Effector memory CD4-positive, alpha-beta T cell (primary cell): Measurements from ENCODE around the gene GRIA3.

Source experiments
- DNase-seq, 3 donors: peaks; one replicate each; pipeline ENCODE4 v3.0.0-alpha.2; 2020
- H3K27ac ChIP-seq: 2 replicates; pipeline ENCODE4 v1.7.0; 2013; ENCODE audit warnings: mild to moderate bottlenecking, low read length, moderate library complexity; ENCODE audit not compliant: insufficient read depth, poor library complexity, severe bottlenecking
- H3K27me3 ChIP-seq: replicated peaks from 2 replicates; pipeline ENCODE4 v1.7.0; 2013; ENCODE audit warnings: mild to moderate bottlenecking, low read length; ENCODE audit not compliant: insufficient read depth, control insufficient read depth, poor library complexity, severe bottlenecking
- H3K36me3 ChIP-seq: 2 replicates; pipeline ENCODE4 v1.7.0; 2013; ENCODE audit warnings: mild to moderate bottlenecking, low read length, moderate library complexity; ENCODE audit not compliant: control insufficient read depth, insufficient read depth
- H3K4me1 ChIP-seq: 2 replicates; pipeline ENCODE4 v1.7.0; 2013; ENCODE audit warnings: low read length, mild to moderate bottlenecking; ENCODE audit not compliant: control insufficient read depth, insufficient read depth, poor library complexity, severe bottlenecking
- H3K4me3 ChIP-seq: 2 replicates; pipeline ENCODE4 v1.7.0; 2013; ENCODE audit warnings: low read length, low read depth, mild to moderate bottlenecking; ENCODE audit not compliant: insufficient read depth, poor library complexity, severe bottlenecking
- H3K9me3 ChIP-seq: 2 replicates; pipeline ENCODE4 v1.7.0; 2013; ENCODE audit warnings: mild to moderate bottlenecking, low read length, moderate library complexity; ENCODE audit not compliant: control insufficient read depth

Gene GRIA3

GRCh38 chrX:123189338-123189737 is 5.3 kb downstream of the GRIA3 start:
- no peak for DNase-seq
- H3K4me3 ChIP-seq, result no peak overlapping the region
- H3K27me3 ChIP-seq, result no peaks in the 10 kb centered on the region
- no peaks in the 10 kb centered on the region for H3K4me1 ChIP-seq
- no peak overlapping the region for H3K27ac ChIP-seq
- H3K9me3 ChIP-seq, result no peaks in the 10 kb centered on the region
- H3K36me3 ChIP-seq, result no peaks in the 10 kb centered on the region

- Histone ChIP-seq H3K27ac (no peak overlapping the region), H3K27me3 (no peaks in the 10 kb centered on the region), H3K9me3 (no peaks in the 10 kb centered on the region), H3K4me3 (no peak overlapping the region), H3K4me1 (no peaks in the 10 kb centered on the region), H3K36me3 (no peaks in the 10 kb centered on the region)
- DNase-seq, result no peak
Observed at GRCh38 chrX:123190096-123190495, 6.0 kb downstream of the GRIA3 start.

DNA sequence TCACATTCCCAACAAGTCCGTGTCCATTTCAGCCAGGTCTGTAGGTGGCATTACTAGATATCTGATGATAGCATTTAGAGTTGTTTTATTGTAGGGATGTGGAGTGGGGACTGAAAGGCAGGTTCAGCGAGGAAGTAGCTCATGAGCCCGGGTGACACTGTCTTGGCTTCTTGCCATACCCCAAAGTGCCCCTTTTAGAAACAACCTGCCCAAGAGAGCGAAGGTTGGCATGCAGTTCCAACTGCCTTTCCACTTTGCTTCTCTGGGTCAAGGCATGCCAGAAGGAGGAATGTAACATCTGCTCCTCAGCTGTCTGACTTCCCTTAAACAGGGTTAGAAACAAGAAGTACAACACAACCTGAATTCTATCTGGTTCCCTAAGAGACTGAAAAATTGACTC is 9.0 kb downstream of the GRIA3 start:
- Histone ChIP-seq H3K27me3 (no peaks in the 10 kb centered on the region), H3K36me3 (no peaks in the 10 kb centered on the region), H3K27ac (no peak overlapping the region)

GRCh38 chrX:123199338-123199737 is 15.3 kb downstream of the GRIA3 start:
- Histone ChIP-seq H3K4me1 (no peaks in the 10 kb centered on the region), H3K9me3 (no peaks in the 10 kb centered on the region), H3K27me3 (no peaks in the 10 kb centered on the region), H3K4me3 (no peak overlapping the region), H3K36me3 (no peaks in the 10 kb centered on the region), H3K27ac (no peak overlapping the region)
- DNase-seq, result no peak

More for the DNA sequence above, 9.0 kb downstream of the GRIA3 start:
- Histone ChIP-seq H3K4me1 (no peaks in the 10 kb centered on the region), H3K9me3 (no peaks in the 10 kb centered on the region), H3K4me3 (no peak overlapping the region)
- DNase-seq, result no peak

- H3K4me1 ChIP-seq, result no peaks in the 10 kb centered on the region
- H3K9me3 ChIP-seq, result no peaks in the 10 kb centered on the region
- DNase-seq, result no peak
- no peaks in the 10 kb centered on the region for H3K27me3 ChIP-seq
- no peak overlapping the region for H3K4me3 ChIP-seq
- H3K27ac ChIP-seq, result no peak overlapping the region
- H3K36me3 ChIP-seq, result no peaks in the 10 kb centered on the region
Observed at GRCh38 chrX:123201720-123202119, 17.6 kb downstream of the GRIA3 start.

GRCh38 chrX:123202523-123202922 is 18.4 kb downstream of the GRIA3 start:
- Histone ChIP-seq H3K27ac (no peak overlapping the region), H3K4me3 (no peak overlapping the region), H3K9me3 (no peaks in the 10 kb centered on the region), H3K27me3 (no peaks in the 10 kb centered on the region), H3K36me3 (no peaks in the 10 kb centered on the region), H3K4me1 (no peaks in the 10 kb centered on the region)
- no peak for DNase-seq

DNA sequence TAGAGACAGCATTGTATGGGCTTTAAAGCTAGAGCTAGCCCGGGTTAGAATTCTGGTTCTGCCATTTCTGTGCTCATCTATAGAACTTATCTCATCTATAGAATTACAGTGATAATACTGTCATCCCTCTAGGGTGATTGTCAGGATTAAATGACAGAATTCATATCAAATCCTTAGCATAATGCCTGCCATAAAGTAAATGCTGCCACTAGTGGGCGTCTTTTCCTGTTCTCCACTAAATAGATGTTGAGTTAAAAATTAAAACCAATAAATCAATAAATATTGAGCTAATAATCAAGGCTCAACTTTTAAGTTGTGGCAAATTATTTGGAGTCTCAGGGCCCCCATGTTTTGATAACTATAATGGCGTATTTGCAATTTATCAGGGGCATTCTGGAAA is 19.7 kb downstream of the GRIA3 start:
- Histone ChIP-seq H3K4me3 (no peak overlapping the region), H3K27ac (no peak overlapping the region), H3K4me1 (no peaks in the 10 kb centered on the region), H3K9me3 (no peaks in the 10 kb centered on the region), H3K36me3 (no peaks in the 10 kb centered on the region), H3K27me3 (no peaks in the 10 kb centered on the region)
- DNase-seq, result no peak

DNA sequence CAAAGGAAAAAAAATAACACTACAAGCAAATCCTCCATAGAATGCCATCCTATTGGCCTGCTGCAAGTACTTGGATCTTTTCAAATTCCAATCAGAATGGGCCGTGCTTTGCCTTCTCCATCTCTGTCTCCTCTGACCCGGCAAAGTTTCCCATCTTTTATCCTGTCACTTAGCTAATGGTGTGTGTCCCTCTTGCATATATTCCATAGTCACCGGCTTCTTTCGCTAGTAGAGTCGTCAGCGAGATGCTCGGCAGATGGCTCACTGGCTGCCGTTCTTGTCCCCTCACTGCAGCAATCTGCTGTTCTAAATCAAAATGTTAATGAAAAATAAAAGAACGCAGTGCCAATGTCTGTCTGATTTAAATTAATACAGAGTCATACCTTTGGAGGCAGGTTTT is 22.1 kb downstream of the GRIA3 start:
- no peak for DNase-seq
- no peaks in the 10 kb centered on the region for H3K9me3 ChIP-seq
- no peaks in the 10 kb centered on the region for H3K36me3 ChIP-seq
- H3K27ac ChIP-seq, result no peak overlapping the region
- H3K27me3 ChIP-seq, result no peaks in the 10 kb centered on the region
- no peak overlapping the region for H3K4me3 ChIP-seq
- H3K4me1 ChIP-seq, result no peaks in the 10 kb centered on the region

DNA sequence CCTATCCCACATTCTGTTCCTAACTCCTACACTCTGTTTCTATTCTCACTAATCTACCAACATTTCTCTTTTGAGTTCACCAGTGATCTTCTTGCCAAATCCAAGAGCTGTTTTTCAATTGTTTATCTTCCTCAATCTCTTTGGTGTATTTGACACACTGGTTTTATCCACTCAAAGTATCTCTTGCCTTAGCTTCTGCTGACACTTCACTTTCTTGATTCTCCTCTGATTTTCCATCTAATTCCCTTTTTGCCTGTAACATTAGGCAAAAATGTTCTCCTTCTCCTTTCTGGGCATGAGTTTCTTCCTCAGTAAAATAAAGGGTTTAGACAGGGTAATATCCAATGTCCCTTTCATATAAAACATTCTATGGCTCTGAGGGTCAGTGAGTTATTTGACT is 26.2 kb downstream of the GRIA3 start:
- H3K9me3 ChIP-seq, result no peaks in the 10 kb centered on the region
- no peak for DNase-seq
- no peaks in the 10 kb centered on the region for H3K36me3 ChIP-seq
- H3K27me3 ChIP-seq, result no peaks in the 10 kb centered on the region
- no peaks in the 10 kb centered on the region for H3K4me1 ChIP-seq
- H3K4me3 ChIP-seq, result no peak overlapping the region
- no peak overlapping the region for H3K27ac ChIP-seq

DNA sequence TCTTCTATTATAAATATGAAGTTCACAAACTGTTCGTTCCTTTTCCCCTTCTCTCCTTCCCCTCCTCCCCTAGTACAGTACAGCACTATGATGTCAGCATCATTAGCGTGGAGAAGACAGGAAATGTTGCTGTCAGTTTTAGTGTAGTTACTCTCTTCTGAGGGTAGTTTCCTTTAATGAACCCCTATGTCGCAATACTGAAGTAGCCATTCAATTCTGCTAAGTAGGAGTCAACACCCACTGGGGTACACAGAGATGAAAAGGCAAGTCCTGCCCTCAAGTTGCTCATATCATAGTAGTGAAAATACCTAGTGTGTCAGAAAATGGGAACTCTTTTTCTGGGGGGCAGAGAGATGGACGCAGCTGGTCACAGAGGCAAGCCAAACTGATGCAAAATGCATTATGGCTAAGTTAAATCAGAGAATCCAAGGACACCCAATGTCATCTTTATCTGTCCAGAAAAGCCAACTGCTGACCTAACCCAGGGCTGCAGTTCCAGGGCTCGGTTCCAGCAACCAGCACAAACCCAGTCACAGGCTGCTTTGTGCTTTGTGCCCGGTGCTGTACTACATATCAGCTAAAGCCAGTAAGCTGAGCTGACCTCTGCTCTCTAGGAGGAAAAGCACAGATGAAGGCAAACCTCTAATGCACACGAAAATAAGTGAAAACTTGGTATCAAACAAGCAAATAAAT is 31.5 kb downstream of the GRIA3 start:
- no peaks in the 10 kb centered on the region for H3K4me1 ChIP-seq
- no peak overlapping the region for H3K4me3 ChIP-seq
- H3K27me3 ChIP-seq, result no peaks in the 10 kb centered on the region
- no peaks in the 10 kb centered on the region for H3K9me3 ChIP-seq
- no peaks in the 10 kb centered on the region for H3K36me3 ChIP-seq
- DNase-seq, result no peak
- no peak overlapping the region for H3K27ac ChIP-seq
